Ovary (tissue), 9 donors: ENCODE measurements around the gene SFXN5. TPM values are rescaled to one million over a fixed set of nuclear protein-coding genes. Genes with fewer than 3 reads are reported as not detected.

Experiments used
- DNase-seq, 5 donors: peaks; one replicate each; pipeline ENCODE4 v3.0.0-alpha.2; 2019 to 2020
- H3K27ac ChIP-seq, 2 donors: fragments of 200-600 bp; one replicate each; pipeline versions ENCODE4 v1.5.1 to v1.8.0; 2019 to 2022
- H3K27me3 ChIP-seq: fragments of 200-600 bp; one replicate; pipeline ENCODE4 v1.8.0; 2022
- H3K36me3 ChIP-seq: fragments of 200-600 bp; sonication (generic); one replicate; pipeline ENCODE4 v1.5.1; 2019
- H3K4me1 ChIP-seq: one replicate; pipeline ENCODE4 v1.8.1; 2013; ENCODE audit warnings: mild to moderate bottlenecking, moderate library complexity; ENCODE audit not compliant: insufficient read depth
- H3K4me3 ChIP-seq: fragments of 200-600 bp; sonication (generic); one replicate; pipeline ENCODE4 v1.5.1; 2017
- H3K9me3 ChIP-seq, 2 donors: fragments of 200-600 bp in 1 of 2; sonication (generic) in 1 of 2; one replicate each; pipeline versions ENCODE4 v1.5.1 to v1.8.1; 2013 to 2019; ENCODE audit warnings: mild to moderate bottlenecking in 1 of 2, moderate library complexity in 1 of 2
- CTCF ChIP-seq, 3 donors: fragments of 450-650 bp in 2 of 3; fragments of 200-600 bp in 1 of 3; IDR thresholded peaks; one replicate each; pipeline versions ENCODE4 v1.5.1 to v1.8.0; 2016 to 2022; ENCODE audit warnings: antibody characterized with exemption in 3 of 3, mild to moderate bottlenecking in 1 of 3
- EP300 ChIP-seq: sonication (generic); formaldehyde crosslinking; IDR thresholded peaks from one replicate; pipeline ENCODE4 v1.6.1; 2017; ENCODE audit warnings: antibody characterized with exemption
- POLR2A ChIP-seq: fragments of 450-650 bp; IDR thresholded peaks from one replicate; pipeline ENCODE4 v1.6.1; 2017; ENCODE audit warnings: antibody characterized with exemption, mild to moderate bottlenecking, moderate library complexity
- WGBS, 3 donors: extraction: QIAGEN DNeasy Blood & Tissue Kit in 1 of 3; methylation state at CpG; one replicate each; pipeline versions ENCODE4 v1.1.5 to v1.1.7; 2013 to 2017; 5-methylcytosine and 5-hydroxymethylcytosine counted together
- intact Hi-C, 4 donors: fragments of 100-400 bp; cut with DNase I; formaldehyde crosslinking; loops; one replicate each; pipeline versions ENCODE4 v1.11.0 to v1.15.1; 2022 to 2023
- polyA plus RNA-seq, 2 donors: library from polyadenylated mRNA; stranded (reverse); fragments of 200-250 nt in 1 of 2; fragments of 350-450 nt in 1 of 2; fragmentation: Illumina TruSeq in 1 of 2; extraction: RNeasy Lipid Tissue Mini Kit (QIAGEN cat#74804) in 1 of 2; gene quantifications; one replicate each; pipeline ENCODE4 v1.2.3, GENCODE V29; 2013 to 2014
- total RNA-seq, 7 donors: library from RNA; depleted of rRNA in 2 of 7; stranded (reverse); fragments of >200 nt in 2 of 7; fragmentation: NEBNext Ultra II Directional in 3 of 7; extraction: Animal tissue kit (Norgen Biotek cat#: 25700) in 3 of 7; gene quantifications; one replicate each; pipeline versions ENCODE4 v1.1.0 to v1.2.4, GENCODE V29; 2016 to 2023
- donor health status: DM: no; HTN: no; CAD: no; lungs with moderate emphysema.
- donor health status: DM: no; HTN: no; CAD: no.
- donor health status: Bipolar disorder and iron deficiency.
- donor health status: DM: yes; HTN: yes; CAD: no.
- donor health status: DM: no; HTN: no; CAD: no.
- donor health status: DM: yes; HTN: yes; CAD: no.

SFXN5 gene
- total and polyA plus RNA-seq, 9 donors: 4.3 to 19.3 (median 11.6) TPM

GRCh38 chr2:73107211-73107926, 35.9 kb upstream of the SFXN5 start:
- Histone ChIP-seq H3K4me1 (peaks cover 16% of the 10 kb centered on the region), H3K27me3 (no peaks in the 10 kb centered on the region), H3K27ac (no peak overlapping the region), H3K4me3 (no peak overlapping the region), H3K36me3 (no peaks in the 10 kb centered on the region), H3K9me3 (no peaks in the 10 kb centered on the region)
- TF ChIP-seq EP300: no peak
- TF ChIP-seq POLR2A: no peak
- no peak for TF ChIP-seq CTCF (IDR thresholded peaks at IDR 0.05)
- no peak for DNase-seq
- WGBS, 3 donors: 62 to 75% (median 65%) methylated on average over 10 to 12 of the region's 12 CpGs
- intact Hi-C loops: no loop called here

GRCh38 chr2:73106791-73107190, 35.3 kb upstream of the SFXN5 start:
- intact Hi-C loops: no loop called here
- 83 to 94% (median 83%) methylated on average over 3 of the region's 3 CpGs for WGBS, 3 donors
- Histone ChIP-seq H3K27ac (no peak overlapping the region), H3K4me3 (no peak overlapping the region), H3K36me3 (no peaks in the 10 kb centered on the region), H3K4me1 (peaks cover 16% of the 10 kb centered on the region), H3K9me3 (no peaks in the 10 kb centered on the region), H3K27me3 (no peaks in the 10 kb centered on the region)
- no peak for TF ChIP-seq POLR2A
- no peak for DNase-seq

GRCh38 chr2:73105511-73105971, 34.0 kb upstream of the SFXN5 start:
- H3K27ac ChIP-seq: no peak overlapping the region
- intact Hi-C loops: no loop called here
- DNase-seq: no peak
- WGBS, 3 donors: 92 to 100% (median 95%) methylated on average over 2 of the region's 2 CpGs
- H3K4me3 ChIP-seq: no peak overlapping the region
- no peaks in the 10 kb centered on the region for H3K9me3 ChIP-seq
- peaks cover 9% of the 10 kb centered on the region for H3K4me1 ChIP-seq
- no peak for TF ChIP-seq CTCF (IDR thresholded peaks at IDR 0.05)
- no peak for TF ChIP-seq POLR2A
- no peak for TF ChIP-seq EP300
- no peaks in the 10 kb centered on the region for H3K27me3 ChIP-seq
- no peaks in the 10 kb centered on the region for H3K36me3 ChIP-seq

- no peak for DNase-seq
- Histone ChIP-seq H3K27ac (no peak overlapping the region), H3K4me1 (peaks cover 9% of the 10 kb centered on the region), H3K36me3 (no peaks in the 10 kb centered on the region), H3K9me3 (no peaks in the 10 kb centered on the region), H3K4me3 (no peak overlapping the region), H3K27me3 (no peaks in the 10 kb centered on the region)
- no peak for TF ChIP-seq POLR2A
- TF ChIP-seq CTCF (IDR thresholded peaks at IDR 0.05): no peak
- TF ChIP-seq EP300: no peak
- intact Hi-C loops: loop anchor here in 1 of 4 donors (5.0 kb wide), 1 partner anchor 47 kb away; no protein-coding TSS in a partner anchor
- 92 to 98% (median 93%) methylated on average over 3 of the region's 3 CpGs for WGBS, 3 donors
Observed at GRCh38 chr2:73104933-73105332, 33.4 kb upstream of the SFXN5 start.

- no peaks in the 10 kb centered on the region for H3K9me3 ChIP-seq
- intact Hi-C loops: loop anchor here in 1 of 4 donors (5.0 kb wide), 1 partner anchor 49 kb away; no protein-coding TSS in a partner anchor
- DNase-seq: peak in 1 of 5 donors; percentile 13
- H3K27ac ChIP-seq: no peak overlapping the region
- no peaks in the 10 kb centered on the region for H3K27me3 ChIP-seq
- WGBS, 3 donors: 77 to 96% (median 86%) methylated on average over 2 of the region's 2 CpGs
- H3K4me3 ChIP-seq: no peak overlapping the region
- H3K4me1 ChIP-seq: peaks cover 9% of the 10 kb centered on the region
- no peaks in the 10 kb centered on the region for H3K36me3 ChIP-seq
- no peak for TF ChIP-seq POLR2A
- no peak for TF ChIP-seq CTCF (IDR thresholded peaks at IDR 0.05)
- no peak for TF ChIP-seq EP300
Observed at GRCh38 chr2:73103018-73103542, 31.6 kb upstream of the SFXN5 start.
